ENCODE results near the gene CDH8.

DNA sequence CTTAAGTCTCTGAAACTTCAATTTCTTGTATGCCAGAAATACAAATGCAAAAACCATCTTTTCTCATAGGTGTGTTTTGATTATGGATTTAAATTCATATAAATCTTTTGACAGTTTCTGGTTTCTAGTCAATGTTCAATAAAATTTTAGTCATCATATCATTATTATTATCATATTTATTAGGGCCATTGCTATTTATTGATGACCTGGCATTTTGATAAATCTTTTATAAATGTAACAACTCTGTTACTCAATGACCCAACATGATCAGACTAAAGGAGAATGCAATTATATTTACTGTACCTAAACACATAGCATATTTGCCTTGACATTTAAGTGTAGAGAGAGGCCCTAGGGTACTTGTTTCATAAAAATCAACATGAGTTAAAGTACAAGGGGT is 320.8 kb downstream of the CDH8 start:
- TF ChIP-seq, protein P1, sequence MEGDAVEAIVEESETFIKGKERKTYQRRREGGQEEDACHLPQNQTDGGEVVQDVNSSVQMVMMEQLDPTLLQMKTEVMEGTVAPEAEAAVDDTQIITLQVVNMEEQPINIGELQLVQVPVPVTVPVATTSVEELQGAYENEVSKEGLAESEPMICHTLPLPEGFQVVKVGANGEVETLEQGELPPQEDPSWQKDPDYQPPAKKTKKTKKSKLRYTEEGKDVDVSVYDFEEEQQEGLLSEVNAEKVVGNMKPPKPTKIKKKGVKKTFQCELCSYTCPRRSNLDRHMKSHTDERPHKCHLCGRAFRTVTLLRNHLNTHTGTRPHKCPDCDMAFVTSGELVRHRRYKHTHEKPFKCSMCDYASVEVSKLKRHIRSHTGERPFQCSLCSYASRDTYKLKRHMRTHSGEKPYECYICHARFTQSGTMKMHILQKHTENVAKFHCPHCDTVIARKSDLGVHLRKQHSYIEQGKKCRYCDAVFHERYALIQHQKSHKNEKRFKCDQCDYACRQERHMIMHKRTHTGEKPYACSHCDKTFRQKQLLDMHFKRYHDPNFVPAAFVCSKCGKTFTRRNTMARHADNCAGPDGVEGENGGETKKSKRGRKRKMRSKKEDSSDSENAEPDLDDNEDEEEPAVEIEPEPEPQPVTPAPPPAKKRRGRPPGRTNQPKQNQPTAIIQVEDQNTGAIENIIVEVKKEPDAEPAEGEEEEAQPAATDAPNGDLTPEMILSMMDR (conservative IDR thresholded peaks at IDR 0.05; ENCODE audit: low read length) = no peak
- no peak for TF ChIP-seq EZH2phosphoT487 (IDR thresholded peaks at IDR 0.05; ENCODE audit: borderline replicate concordance, low read depth, low read length)
